ENCODE data around the gene FAHD1. TPM values are rescaled to one million over a fixed set of nuclear protein-coding genes. Genes with fewer than 3 reads are reported as not detected.

Gene FAHD1
- total RNA-seq, 4 donors from 2014 or later = 25.4 to 42.0 (median 30.8) TPM

- TF ChIP-seq CTCF (IDR thresholded peaks at IDR 0.05; ENCODE audit: low read depth) = no peak
These were observed 35.6 kb upstream of the FAHD1 start for GRCh38 chr16:1791256-1791942.

GRCh38 chr16:1791943-1792812 is 34.8 kb upstream of the FAHD1 start:
- TF ChIP-seq CTCF (IDR thresholded peaks at IDR 0.05; ENCODE audit: low read depth) = no peak

- no peak for TF ChIP-seq CTCF (IDR thresholded peaks at IDR 0.05; ENCODE audit: low read depth)
These were observed 34.0 kb upstream of the FAHD1 start for GRCh38 chr16:1792836-1793577.

GRCh38 chr16:1793578-1794220 is 33.3 kb upstream of the FAHD1 start, which contains the start of gene IGFALS:
Gene IGFALS, minus strand, starts transcription at chr16:1793705. Its CDS starts 53 bp downstream, at chr16:1793652.
- TF ChIP-seq CTCF (IDR thresholded peaks at IDR 0.05; ENCODE audit: low read depth) = no peak

- TF ChIP-seq CTCF (IDR thresholded peaks at IDR 0.05; ENCODE audit: low read depth) = no peak
These were observed 32.7 kb upstream of the FAHD1 start for GRCh38 chr16:1794221-1794871.

GRCh38 chr16:1794908-1795666 is 31.9 kb upstream of the FAHD1 start:
- no peak for TF ChIP-seq CTCF (IDR thresholded peaks at IDR 0.05; ENCODE audit: low read depth)

Measured in subcutaneous adipose tissue (tissue), 4 donors.